ENCODE data around the gene SVBP.

DNA sequence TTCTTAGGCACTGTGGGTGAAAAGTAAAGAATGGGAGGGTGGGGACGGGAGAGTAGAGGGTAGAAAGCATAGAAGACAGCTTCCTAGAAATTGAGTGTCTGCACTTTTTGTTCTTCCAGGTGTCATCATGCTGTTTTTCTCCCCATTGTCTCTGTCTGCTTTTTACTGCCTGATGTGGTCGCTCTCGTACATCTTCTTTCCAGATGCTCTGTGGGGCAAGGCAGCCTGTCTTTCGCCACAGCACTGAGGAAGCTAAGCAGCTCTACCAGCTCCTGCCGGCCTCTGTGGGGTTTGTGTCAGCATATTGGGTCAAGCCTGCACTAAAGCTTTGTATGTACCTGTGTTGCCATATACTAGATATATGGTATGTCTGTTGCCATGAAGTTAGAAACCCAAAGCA, 19.2 kb downstream of the SVBP start:
- TF ChIP-seq EZH2 (IDR thresholded peaks at IDR 0.05; ENCODE audit: borderline replicate concordance, low read depth, low read length, severe bottlenecking) (no peak), POLR2A (IDR thresholded peaks at IDR 0.05; ENCODE audit: low read depth, low read length) (no peak), POLR2AphosphoS5 (IDR thresholded peaks at IDR 0.05; ENCODE audit: insufficient read depth, low read depth, low read length) (no peak), JUN (IDR thresholded peaks at IDR 0.05; ENCODE audit: borderline replicate concordance, insufficient read depth, insufficient read length, low read depth) (no peak), FOS (IDR thresholded peaks at IDR 0.05; ENCODE audit: borderline replicate concordance, insufficient read depth, low read length) (no peak)
- TF ChIP-seq, protein P1, sequence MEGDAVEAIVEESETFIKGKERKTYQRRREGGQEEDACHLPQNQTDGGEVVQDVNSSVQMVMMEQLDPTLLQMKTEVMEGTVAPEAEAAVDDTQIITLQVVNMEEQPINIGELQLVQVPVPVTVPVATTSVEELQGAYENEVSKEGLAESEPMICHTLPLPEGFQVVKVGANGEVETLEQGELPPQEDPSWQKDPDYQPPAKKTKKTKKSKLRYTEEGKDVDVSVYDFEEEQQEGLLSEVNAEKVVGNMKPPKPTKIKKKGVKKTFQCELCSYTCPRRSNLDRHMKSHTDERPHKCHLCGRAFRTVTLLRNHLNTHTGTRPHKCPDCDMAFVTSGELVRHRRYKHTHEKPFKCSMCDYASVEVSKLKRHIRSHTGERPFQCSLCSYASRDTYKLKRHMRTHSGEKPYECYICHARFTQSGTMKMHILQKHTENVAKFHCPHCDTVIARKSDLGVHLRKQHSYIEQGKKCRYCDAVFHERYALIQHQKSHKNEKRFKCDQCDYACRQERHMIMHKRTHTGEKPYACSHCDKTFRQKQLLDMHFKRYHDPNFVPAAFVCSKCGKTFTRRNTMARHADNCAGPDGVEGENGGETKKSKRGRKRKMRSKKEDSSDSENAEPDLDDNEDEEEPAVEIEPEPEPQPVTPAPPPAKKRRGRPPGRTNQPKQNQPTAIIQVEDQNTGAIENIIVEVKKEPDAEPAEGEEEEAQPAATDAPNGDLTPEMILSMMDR (IDR thresholded peaks at IDR 0.05; ENCODE audit: extremely low read depth in 1 of 2, insufficient read depth in 1 of 2, low read depth in 1 of 2, low read length in 2 of 2): no peak
- TF ChIP-seq, protein P2, sequence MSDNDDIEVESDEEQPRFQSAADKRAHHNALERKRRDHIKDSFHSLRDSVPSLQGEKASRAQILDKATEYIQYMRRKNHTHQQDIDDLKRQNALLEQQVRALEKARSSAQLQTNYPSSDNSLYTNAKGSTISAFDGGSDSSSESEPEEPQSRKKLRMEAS (IDR thresholded peaks at IDR 0.05; ENCODE audit: insufficient read depth, insufficient read length): no peak
